NCI-H526 treated with DMSO at 0.1 percent for 48 hours (cell line): ENCODE measurements around the gene N4BP3.
A peak's percentile ranks its signal among the peaks of the same experiment; 100 is the strongest.
"Not testable (repeated sequence)": the region's sequence is repeated elsewhere in the genome, so short reads cannot be mapped to it uniquely, and the experiment has no call there.

Source experiments
- DNase-seq: peaks from one replicate; lab custom pipeline; 2025; lab: John Stamatoyannopoulos, UW

Gene N4BP3

DNA sequence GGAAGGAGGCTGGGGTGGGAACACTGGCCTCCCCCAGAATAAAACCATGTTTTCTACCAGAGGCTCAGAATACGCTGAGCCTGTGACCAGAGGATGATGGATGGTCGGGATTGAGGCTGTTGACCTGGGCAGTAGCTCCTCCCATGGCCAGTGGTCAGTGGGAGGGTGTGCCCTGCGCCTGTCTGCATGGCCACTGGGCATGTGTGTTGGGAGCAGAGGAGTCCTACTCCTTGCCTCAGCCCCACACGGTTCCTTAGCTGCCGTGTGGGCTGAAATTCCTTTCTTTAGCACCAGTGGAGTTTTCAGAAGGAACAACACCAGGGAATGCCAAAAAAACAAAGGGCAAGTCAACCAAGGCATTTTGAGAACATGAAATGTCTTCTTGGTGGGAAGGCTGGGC lies 9.0 kb downstream of the N4BP3 start:
- DNase-seq, result no peak

DNA sequence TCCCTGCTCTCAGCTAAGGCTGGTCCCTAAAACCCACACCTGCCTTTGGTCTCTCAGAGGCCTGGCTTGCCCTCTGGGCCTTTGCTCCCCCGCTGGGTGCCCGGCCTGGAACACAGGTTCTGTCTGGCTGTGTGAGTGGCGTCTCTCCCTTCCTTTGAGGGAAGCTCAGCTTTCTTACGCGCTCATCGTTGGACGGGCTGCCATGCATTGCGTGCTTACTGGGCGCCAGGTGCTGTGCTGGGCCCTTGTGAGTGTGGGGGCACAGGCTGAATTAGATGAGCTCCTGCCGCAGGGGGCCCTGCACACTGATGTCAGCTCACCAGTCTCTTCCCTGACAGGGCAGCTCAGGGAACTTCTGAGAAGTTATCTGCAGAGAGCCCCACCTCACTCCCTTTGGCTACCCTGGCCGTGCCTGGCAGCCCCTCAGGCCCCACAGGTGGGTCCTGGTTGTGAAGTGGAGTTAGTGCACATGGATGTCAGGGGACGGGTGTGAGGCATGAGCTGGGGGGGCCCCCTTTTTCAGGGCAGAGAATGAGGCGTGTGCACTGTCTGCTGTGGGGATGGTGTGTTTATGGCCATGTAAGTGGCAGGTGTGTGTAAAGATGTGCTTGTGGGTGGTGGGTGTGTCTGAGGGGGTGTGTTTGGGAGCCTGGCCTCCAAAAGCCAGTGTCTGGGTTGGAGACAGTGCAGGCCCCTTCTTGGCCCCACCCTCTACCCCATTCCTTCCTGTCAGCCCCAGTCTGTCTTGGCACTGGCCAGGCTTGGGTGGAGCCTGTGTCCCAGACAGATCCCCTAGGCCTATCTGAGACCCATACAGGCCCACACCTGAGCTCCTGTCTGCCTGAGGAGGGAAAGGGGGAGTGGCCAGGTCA lies 10.0 kb downstream of the N4BP3 start:
- DNase-seq, result no peak

DNA sequence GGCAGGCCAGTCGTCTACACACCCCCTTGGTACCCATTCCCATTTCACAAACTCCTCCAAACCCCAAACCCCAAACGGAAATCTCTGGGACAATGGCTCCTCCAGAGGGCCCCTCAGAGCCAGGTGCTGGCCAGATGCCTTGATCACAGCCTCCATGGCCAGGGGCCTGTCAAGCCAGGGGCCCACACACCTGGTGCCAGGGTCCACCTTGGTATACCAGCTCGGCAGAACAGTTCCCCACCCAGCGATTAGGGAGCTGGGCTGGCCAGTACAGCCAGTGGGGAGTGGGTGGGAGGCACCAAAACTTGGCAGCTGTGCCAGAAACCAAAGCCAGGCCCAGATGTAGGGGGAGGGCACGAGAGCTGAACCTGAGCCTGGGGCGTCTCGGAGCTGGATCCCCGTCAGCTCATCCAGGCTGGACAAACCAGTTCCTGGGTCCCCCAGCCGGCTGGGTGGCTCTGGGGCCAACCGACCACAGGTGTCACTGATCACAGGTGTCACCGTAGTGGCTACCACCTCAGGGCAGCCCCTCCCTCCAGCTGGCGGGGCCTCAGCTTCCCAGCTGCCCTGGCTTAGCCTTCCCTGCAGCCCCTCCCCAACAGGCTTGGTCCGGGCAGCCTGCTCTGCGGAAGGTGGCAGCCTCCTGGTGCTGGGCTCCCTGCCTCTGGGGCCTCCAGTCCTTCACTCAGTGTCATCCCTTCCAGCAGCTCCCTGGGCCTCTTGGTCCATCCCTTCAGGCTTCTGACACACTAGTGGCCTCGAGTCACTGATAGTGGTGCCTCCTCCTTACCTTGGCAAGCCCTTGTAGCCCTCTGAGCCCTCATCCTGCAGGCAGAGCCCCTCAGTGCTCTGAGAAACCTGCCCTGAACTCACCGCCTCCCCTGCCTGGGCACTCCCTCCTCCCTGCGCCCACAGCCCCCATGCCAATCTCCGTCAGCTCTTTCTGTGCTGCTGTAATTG lies 10.9 kb downstream of the N4BP3 start:
- DNase-seq, result no peak

DNA sequence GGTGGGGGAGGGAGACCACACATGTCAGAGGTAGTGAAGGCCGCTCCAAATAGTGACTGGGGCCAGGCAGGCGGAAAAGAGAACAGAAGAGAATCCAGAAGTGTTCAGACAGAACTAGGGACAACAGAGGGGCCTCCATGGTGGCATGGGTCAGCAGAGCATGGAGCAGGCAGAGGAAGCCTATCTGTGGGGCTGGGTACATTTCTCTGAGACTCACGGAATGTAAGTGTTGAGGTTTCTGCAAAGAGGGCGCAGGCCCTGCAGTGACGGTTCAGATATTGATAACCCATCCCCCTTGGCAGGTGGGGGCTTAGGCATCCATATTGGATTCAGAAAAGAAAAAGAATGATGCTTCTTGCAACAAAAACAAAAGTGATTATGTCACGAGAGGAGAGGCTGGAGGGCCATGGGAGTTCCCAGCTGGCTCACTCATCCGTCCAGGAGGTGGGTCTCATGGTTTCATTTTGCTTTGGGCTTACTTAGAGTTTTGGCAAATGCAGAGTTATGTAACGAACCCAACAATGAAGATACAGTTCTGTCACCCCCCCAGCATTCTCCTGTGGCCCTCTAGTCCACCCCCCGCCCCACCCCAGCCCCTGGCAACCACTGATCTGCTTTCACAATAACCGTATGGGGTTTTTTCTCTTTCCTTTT lies 12.0 kb downstream of the N4BP3 start:
- DNase-seq, result no peak

DNA sequence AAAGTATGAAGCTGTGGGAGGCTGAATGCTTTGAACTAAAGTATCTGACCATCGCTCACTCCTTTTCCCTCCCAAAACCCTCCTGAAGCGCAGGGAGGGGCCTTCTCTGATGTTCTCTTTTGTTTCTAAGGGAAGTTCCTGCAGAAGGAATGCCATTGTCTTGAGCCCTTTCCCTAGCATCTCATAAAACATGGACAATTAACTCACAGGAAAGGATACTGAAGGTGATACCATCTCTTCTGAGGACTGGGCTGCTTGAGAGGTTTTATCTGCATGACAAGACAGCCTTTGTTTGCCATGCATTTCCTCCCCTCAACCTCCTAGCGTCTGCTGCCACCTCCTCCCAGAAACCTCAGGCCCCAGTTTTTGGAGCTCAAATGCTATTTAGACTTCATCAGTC lies 13.2 kb downstream of the N4BP3 start:
- no peak for DNase-seq

DNA sequence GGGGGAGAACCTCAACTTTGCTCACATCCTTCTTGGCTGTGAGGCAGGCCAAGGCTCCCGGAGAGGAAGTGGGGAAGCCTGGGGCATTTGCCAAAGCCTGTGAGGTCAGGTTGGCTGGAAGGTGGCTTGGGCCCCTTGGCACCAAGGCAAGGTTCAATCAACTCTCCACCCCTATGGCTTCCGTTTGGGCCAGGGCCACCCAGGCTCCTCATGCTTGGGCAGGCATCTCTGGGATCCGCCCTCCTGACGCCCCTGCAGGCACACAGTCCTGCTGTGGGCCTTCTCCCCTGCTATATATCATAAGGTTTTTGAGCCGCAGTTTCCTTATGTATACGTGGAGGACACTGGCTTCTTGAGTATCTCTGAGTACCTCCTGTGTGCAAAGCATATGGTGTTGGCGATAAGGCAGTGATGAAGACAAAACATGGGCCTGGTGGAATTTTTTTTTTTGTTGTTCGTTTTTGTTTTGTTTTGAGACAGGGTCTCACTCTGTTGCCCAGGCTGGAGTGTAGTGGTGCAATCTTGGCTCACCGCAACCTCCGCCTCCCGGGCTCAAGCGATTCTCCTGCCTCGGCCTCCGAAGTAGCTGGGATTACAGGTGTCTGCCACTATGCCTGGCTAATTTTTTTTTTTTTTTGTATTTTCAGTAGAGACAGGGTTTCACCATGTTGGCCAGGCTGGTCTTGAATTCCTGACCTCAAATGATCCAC lies 14.1 kb downstream of the N4BP3 start:
- DNase-seq, result not testable (repeated sequence)

DNA sequence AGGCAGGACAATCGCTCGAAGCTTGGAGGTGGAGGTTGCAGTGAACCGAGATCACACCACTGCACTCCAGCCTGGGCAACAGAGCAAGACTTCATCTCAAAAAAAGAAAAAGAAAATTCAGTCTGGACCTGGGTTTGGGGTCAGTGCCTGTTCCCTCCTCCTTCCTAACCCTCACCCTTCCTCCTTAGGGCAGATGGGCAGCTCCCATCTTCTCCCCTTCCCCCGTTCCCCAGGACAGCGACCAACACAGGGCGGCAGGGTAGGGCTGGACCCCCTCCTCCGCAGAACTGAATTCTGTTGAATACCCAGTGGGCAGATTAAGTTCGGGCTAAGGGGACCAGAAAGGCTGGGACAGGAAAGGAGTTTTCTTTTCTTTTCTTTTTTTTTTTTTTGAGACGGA lies 16.0 kb downstream of the N4BP3 start:
- DNase-seq, result no peak

DNA sequence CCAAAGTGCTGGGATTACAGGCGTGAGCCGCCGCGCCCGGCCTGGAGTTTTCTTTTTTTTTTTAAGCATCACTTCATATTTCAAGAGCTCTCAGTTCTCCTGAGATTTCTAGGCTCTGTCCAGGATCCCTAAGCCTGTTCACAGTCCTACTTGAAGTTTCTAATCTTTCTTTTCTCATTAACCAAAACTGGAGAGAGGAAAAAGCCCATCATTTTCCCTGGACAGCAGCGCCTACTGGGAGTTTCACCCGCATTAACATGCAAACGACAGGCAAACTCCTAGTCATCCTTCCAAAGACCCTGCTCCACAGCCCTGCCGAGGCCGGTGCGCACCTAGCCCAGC lies 16.9 kb downstream of the N4BP3 start:
- DNase-seq, result not testable (repeated sequence)

DNA sequence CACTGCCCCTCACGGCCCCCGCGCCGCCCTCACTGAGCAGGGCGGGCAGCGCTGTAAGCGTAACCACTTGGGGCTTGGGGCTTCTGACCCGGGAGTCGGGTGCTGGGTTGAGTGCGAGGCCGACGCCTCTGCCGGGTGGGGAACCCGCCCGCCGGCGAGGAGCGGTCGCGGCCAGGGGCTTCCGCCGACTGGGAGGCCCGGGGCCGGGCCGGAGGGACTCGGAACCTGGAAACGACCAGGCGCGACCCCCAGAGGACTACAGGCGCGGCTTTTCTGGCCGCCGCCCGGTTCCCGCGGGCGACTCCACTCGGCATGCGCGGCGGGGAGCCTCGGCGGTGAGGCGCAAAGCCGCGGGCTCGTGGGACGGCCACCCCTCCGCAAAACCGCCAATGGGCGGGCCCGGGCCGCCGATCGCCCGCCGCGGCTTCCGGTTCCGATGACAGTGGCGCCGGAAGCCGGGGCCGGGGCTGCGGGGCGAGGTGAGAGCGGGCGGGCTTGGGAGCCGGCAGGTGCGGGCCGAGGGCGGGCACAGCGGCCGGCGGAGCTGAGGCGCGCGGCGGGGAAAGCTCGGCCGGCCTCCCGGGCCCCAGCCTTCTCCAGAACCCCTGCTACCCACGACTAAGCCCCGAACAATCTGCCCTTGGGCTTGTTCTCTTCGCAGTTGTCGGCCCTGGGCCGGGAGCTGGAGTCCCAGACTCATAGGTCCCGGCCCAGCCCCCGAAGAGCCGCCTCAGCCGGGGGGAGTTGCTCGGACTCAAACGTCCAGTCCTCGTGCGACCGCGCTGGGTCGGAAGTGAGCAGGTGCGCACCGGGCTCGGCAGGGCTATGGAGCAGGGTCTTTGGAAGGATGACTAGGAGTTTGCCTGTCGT lies 17.5 kb downstream of the N4BP3 start, which contains the start of gene RMND5B:
RMND5B (plus strand) TSS at position 439 of the 870 bp plus-strand sequence. CDS start 7,106 bp downstream, outside the sequence.
- DNase-seq, result peak; percentile 56

DNA sequence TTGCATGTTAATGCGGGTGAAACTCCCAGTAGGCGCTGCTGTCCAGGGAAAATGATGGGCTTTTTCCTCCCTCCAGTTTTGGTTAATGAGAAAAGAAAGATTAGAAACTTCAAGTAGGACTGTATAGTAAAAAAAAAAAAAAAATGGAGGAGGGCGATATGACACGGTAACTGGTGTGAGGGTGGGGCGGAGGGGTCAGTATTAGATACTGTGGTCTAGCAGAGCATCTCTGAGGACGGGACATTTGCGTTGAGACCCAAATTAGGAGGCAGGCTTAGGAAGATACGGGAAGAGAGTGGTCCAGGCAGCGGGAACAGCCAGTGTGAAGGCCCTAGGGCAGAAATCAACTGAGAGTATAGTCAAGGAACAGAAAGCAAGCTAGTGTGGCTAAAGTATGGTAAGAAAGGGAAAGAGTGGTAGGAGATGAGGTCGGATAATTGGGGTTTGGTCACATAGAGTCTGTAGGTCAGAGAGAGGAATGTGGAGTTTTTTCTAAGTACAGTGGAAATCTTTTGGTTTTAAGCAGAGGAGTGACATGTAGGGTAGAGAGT lies 18.2 kb downstream of the N4BP3 start:
- DNase-seq, result no peak

DNA sequence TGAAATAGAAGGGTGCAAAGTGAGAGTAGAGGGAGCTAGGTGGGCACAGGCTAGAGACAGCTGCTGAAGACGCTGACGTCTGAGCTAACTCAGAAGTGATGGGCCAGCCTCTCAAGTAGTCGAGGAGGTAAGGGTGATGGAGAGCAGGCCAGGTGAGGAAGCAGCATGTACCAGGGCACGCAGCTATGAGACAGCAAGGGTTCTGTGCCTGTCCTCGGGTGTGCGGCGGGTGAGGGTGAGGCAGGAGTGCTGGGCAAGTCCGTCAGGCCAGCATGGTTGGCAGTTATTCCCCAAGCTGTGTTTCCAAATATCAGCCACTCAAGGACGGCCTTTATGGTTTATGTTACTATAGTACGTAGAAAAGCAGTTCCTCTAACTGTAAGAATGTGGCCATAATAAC lies 23.7 kb downstream of the N4BP3 start:
- DNase-seq, result no peak

DNA sequence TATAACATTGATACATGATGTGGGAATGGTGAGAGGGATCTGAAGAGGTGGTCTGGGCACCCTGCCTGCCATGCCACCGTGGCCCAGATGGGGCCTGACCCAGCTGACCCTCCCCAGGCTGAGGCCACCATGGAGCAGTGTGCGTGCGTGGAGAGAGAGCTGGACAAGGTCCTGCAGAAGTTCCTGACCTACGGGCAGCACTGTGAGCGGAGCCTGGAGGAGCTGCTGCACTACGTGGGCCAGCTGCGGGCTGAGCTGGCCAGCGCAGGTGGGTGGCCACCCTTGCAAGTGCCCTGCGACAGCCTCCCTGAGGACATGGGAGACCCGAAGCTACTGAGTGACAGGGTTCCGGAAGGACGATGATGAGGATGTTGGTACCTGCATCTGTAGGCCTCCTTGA lies 24.7 kb downstream of the N4BP3 start:
- DNase-seq, result no peak

DNA sequence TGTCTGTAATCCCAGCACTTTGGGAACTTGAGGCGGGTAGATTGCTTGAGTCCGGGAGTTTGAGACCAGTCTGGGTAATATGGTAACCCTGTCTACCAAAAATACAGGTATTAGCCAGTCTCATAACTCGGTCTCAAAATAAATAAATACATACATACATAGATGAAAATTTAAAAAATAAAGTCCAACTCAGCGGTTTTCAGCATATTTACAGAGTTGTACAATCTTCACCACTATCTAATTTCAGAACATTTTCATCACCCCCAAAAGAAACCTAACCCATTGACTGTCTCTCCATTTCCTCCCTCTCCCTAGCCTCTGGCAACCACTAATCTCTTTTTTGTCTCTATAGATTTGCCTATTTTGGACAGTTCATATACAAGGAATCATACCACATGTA lies 28.2 kb downstream of the N4BP3 start:
- DNase-seq, result no peak

DNA sequence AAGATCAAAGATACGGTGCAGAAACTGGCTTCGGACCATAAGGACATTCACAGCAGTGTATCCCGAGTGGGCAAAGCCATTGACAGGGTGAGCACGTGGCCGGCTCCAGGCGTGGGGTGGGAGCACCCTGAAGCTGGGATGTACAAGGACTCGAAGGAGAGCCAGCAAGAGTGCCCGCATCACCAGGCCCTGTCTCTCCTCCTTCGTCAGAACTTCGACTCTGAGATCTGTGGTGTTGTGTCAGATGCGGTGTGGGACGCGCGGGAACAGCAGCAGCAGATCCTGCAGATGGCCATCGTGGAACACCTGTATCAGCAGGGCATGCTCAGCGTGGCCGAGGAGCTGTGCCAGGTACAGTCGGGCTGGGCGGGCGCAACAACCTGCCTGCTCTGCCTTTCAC lies 29.3 kb downstream of the N4BP3 start:
- DNase-seq, result no peak

DNA sequence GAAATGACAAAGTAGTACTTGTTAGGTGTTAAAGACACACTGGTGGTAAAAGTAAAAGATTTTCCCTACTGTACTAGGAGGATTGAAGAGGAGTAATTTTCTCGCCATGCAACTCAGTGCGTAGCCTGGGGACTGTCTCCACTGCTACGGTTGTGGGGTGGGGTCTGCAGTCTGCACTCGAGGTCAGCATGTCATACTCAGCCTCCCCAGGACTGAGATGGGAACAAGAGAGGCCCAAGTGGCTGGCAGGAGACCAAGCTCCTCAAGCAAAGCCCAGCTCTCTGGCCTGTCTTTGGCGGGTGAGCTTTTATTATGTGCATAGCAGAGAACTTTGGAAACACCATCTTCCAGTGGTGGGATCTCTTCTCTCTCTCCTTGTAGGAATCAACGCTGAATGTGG lies 29.9 kb downstream of the N4BP3 start:
- DNase-seq, result no peak

DNA sequence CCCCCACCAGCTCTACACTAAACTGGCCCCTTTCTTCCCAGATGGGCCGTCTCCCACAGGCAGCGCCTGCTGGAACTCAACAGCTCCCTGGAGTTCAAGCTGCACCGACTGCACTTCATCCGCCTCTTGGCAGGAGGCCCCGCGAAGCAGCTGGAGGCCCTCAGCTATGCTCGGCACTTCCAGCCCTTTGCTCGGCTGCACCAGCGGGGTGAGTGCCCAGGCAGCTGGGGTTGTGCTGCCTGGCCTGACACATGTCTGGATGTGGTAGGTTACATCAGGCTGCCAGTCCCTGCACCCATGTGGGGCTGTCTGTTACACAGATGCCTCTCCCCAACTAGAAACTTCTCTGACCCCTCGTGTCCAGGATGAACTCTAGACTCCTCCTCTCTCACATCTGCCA lies 30.6 kb downstream of the N4BP3 start:
- no peak for DNase-seq

DNA sequence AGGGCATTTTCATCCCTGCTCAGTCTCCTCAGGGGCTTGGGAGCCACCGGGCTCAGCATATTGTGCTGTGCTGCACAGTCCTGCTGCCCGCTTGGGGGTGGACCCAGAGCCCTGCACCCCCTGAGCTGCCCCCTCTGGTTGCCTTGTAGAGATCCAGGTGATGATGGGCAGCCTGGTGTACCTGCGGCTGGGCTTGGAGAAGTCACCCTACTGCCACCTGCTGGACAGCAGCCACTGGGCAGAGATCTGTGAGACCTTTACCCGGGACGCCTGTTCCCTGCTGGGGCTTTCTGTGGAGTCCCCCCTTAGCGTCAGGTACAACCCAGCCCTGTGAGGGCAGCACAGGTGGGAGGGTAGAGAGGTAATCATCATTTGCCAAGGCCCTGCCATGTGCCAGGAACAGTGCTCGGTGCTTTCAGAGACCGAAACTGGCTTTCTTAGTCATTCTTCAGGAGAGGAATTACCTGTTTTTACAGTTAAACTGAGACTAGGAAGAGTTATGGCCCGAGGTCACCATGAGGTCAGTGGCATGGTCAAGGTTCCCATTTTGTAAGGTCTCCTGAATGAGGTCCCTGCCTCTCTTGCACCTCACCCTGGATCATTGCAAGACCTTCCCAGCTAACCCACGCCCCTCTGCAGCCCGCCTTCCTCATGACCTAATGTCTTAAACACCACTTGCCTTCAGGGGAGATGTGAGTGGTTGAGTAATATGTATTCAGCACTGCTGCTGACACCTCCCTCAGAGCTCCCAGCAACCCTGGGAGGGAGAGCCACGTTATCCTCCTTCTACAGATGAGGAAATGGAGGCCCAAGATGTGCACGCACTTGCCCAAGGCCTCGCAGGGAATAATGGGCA lies 32.9 kb downstream of the N4BP3 start:
- peak; percentile 10 for DNase-seq

DNA sequence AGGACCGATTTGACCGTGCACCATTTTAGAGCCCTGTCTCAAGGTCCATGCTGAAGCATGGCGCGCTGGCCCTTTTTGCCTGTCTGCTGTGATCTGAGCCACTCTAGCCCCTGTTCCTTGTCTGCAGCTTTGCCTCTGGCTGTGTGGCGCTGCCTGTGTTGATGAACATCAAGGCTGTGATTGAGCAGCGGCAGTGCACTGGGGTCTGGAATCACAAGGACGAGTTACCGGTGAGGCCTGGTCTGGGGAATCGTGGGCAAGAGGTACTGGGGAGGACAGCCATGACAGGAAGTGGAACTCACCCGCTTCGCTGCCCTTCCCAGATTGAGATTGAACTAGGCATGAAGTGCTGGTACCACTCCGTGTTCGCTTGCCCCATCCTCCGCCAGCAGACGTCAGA lies 34.1 kb downstream of the N4BP3 start:
- DNase-seq, result no peak

DNA sequence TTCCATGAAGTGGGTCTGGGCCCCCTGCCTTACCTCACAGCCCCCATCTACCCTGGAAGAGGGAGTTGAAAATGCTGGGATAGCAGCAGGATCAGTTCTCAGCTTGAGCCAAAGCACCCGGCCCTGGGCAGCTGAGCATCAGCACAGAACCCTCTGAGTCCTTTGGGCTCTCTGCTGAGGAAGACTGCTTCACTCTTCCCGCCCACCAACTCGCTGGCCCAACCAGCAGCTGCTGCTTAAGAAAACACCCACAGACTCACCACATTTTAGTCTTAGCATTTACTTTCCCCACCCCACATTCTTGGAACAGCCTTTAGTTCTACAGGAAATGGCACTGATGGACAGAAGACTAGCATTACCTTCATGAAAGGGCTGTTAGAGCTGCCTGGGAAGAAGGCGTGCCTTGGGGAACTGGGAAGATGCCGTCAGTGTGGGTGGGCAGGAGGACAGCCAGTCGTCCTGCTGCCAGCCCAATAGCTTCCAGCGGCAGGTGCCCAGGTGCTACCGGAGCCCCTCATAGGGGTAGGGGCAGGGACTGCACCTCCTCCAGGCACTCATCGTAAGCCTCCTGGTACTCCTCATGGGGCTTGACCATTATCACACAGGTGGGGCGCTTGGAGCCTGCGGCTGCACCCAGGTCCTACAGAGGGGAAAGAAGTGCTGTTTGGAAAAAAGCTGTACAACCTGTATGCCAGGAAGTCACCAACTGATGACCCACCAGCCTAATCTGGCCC lies 36.0 kb downstream of the N4BP3 start:
- no peak for DNase-seq
